Spleen (tissue), 11 donors: ENCODE data around the gene FLOT1. TPM values are rescaled to one million over a fixed set of nuclear protein-coding genes. Genes with fewer than 3 reads are reported as not detected.
"Not testable (repeated sequence)": the region's sequence is repeated elsewhere in the genome, so short reads cannot be mapped to it uniquely, and the experiment has no call there.

ENCODE experiments used
- DNase-seq: peaks from one replicate; pipeline ENCODE4 v3.0.0-alpha.2; 2020
- H3K27ac ChIP-seq, 8 donors: fragments of 200-600 bp; sonication (generic) in 7 of 8; 1 replicate in 4 of 8; 2 replicates in 4 of 8; pipeline versions ENCODE4 v1.5.0 to v1.8.0; 2016 to 2021; ENCODE audit warnings: inconsistent platforms in 4 of 8, mild to moderate bottlenecking in 4 of 8, moderate library complexity in 1 of 8
- H3K27me3 ChIP-seq, 7 donors: fragments of 200-600 bp; sonication (generic) in 6 of 7; replicated peaks in 1 of 7; 1 replicate in 4 of 7; 2 replicates in 3 of 7; pipeline versions ENCODE4 v1.5.0 to v1.8.0; 2016 to 2021; ENCODE audit warnings: inconsistent platforms in 3 of 7, mild to moderate bottlenecking in 1 of 7
- H3K36me3 ChIP-seq, 6 donors: fragments of 200-600 bp; sonication (generic) in 5 of 6; 1 replicate in 4 of 6; 2 replicates in 2 of 6; pipeline versions ENCODE4 v1.5.0 to v1.8.0; 2016 to 2021; ENCODE audit warnings: inconsistent platforms in 2 of 6
- H3K4me1 ChIP-seq, 6 donors: fragments of 200-600 bp; sonication (generic) in 5 of 6; 1 replicate in 3 of 6; 2 replicates in 3 of 6; pipeline versions ENCODE4 v1.5.0 to v1.8.0; 2016 to 2021; ENCODE audit warnings: inconsistent platforms in 3 of 6
- H3K4me3 ChIP-seq, 8 donors: fragments of 200-600 bp; sonication (generic) in 7 of 8; 1 replicate in 4 of 8; 2 replicates in 4 of 8; pipeline versions ENCODE4 v1.5.0 to v1.8.0; 2016 to 2021; ENCODE audit warnings: inconsistent platforms in 4 of 8, mild to moderate bottlenecking in 4 of 8, moderate library complexity in 2 of 8
- H3K9me3 ChIP-seq, 8 donors: fragments of 200-600 bp; sonication (generic) in 7 of 8; 1 replicate in 4 of 8; 2 replicates in 4 of 8; pipeline versions ENCODE4 v1.5.0 to v1.8.0; 2016 to 2021; ENCODE audit warnings: inconsistent platforms in 4 of 8
- CTCF ChIP-seq, 11 experiments: fragments of 200-600 bp in 7 of 11; fragments of 450-650 bp in 4 of 11; sonication (generic) in 4 of 11; IDR thresholded peaks in 8 of 11; conservative IDR thresholded peaks in 3 of 11; 1 replicate in 7 of 11; 2 replicates in 4 of 11; pipeline versions ENCODE4 v1.4.0 to v1.8.0; 2016 to 2021; ENCODE audit warnings: antibody characterized with exemption in 11 of 11, inconsistent platforms in 4 of 11, mild to moderate bottlenecking in 1 of 11
- POLR2A ChIP-seq, 3 donors: fragments of 450-650 bp; IDR thresholded peaks; one replicate each; pipeline ENCODE4 v1.5.1; 2017; ENCODE audit warnings: antibody characterized with exemption in 3 of 3, mild to moderate bottlenecking in 1 of 3
- POLR2AphosphoS5 ChIP-seq, 3 donors: sonication (generic); formaldehyde crosslinking; IDR thresholded peaks; one replicate each; pipeline ENCODE4 v1.5.1; 2017; ENCODE audit warnings: antibody characterized with exemption in 3 of 3
- WGBS, 5 donors: extraction: QIAGEN DNeasy Blood & Tissue Kit in 3 of 5; methylation state at CpG; one replicate each; pipeline versions ENCODE4 v1.1.5 to v1.1.7; 2013 to 2018; 5-methylcytosine and 5-hydroxymethylcytosine counted together
- intact Hi-C: fragments of 100-400 bp; cut with DNase I; formaldehyde crosslinking; loops from one replicate; pipeline ENCODE4 v1.15.0; 2023; ENCODE audit warnings: low total_unique reads
- polyA plus RNA-seq, 3 donors: library from polyadenylated mRNA; stranded (reverse); fragments of 200-250 nt; gene quantifications; one replicate each; pipeline ENCODE4 v1.2.1, GENCODE V29; 2013
- total RNA-seq, 7 donors: library from RNA; depleted of rRNA in 3 of 7; stranded (reverse); fragments of >200 nt in 3 of 7; fragmentation: NEBNext Ultra II Directional in 4 of 7; extraction: Animal tissue kit (Norgen Biotek cat#: 25700) in 4 of 7; gene quantifications; one replicate each; pipeline versions ENCODE4 v1.1.0 to v1.2.1, GENCODE V29; 2016 to 2021
- donor health status: healthy with polysubstance abuse.
- donor health status: DM: no; HTN: no; CAD: no; lungs with moderate emphysema.
- donor health status: DM: no; HTN: no; CAD: no.
- donor health status: Bipolar disorder and iron deficiency.
- donor health status: healthy.
- donor health status: DM: no; HTN: no; CAD: no.
- donor health status: DM: yes; HTN: yes; CAD: no.

Gene FLOT1
- total and polyA plus RNA-seq, 10 donors: 116 to 205 (median 165) TPM

- Histone ChIP-seq H3K27me3 (peaks cover 0 to 6% (median 0%) of the 10 kb centered on the region in 7 donors), H3K36me3 (no peaks in the 10 kb centered on the region), H3K9me3 (no peaks in the 10 kb centered on the region), H3K4me1 (peaks cover 12 to 53% (median 28%) of the 10 kb centered on the region in 6 donors), H3K4me3 (no peak overlapping the region), H3K27ac (no peak overlapping the region)
- TF ChIP-seq POLR2A (IDR thresholded peaks at IDR 0.05) (no peak), CTCF (IDR thresholded peaks at IDR 0.05 in 8 of 11, conservative IDR thresholded peaks at IDR 0.05 in 3 of 11) (no peak), POLR2AphosphoS5 (IDR thresholded peaks at IDR 0.05) (no peak)
- 93 to 100% (median 100%) methylated on average over 1 of the region's 1 CpG for WGBS, 5 donors
- no peak for DNase-seq
- intact Hi-C loops: no loop called here
Observed at GRCh38 chr6:30767944-30768301, 25.4 kb upstream of the FLOT1 start.

- no peak for DNase-seq
- Histone ChIP-seq H3K27ac (no peak overlapping the region), H3K4me3 (no peak overlapping the region), H3K27me3 (peaks cover 0 to 6% (median 0%) of the 10 kb centered on the region in 7 donors), H3K9me3 (no peaks in the 10 kb centered on the region), H3K4me1 (peaks cover 12 to 53% (median 28%) of the 10 kb centered on the region in 6 donors), H3K36me3 (no peaks in the 10 kb centered on the region)
- intact Hi-C loops: no loop called here
- WGBS, 5 donors: 63 to 90% (median 80%) methylated on average over 9 of the region's 9 CpGs
- TF ChIP-seq POLR2AphosphoS5 (IDR thresholded peaks at IDR 0.05) (no peak), CTCF (IDR thresholded peaks at IDR 0.05 in 8 of 11, conservative IDR thresholded peaks at IDR 0.05 in 3 of 11) (no peak), POLR2A (IDR thresholded peaks at IDR 0.05) (no peak)
Observed at GRCh38 chr6:30767158-30767943, 24.9 kb upstream of the FLOT1 start.

- Histone ChIP-seq H3K9me3 (no peaks in the 10 kb centered on the region), H3K27ac (no peak overlapping the region), H3K4me1 (peaks cover 12 to 53% (median 28%) of the 10 kb centered on the region in 6 donors), H3K36me3 (no peaks in the 10 kb centered on the region), H3K4me3 (no peak overlapping the region), H3K27me3 (peaks cover 0 to 6% (median 0%) of the 10 kb centered on the region in 7 donors)
- WGBS, 5 donors: 83 to 90% (median 87%) methylated on average over 6 of the region's 6 CpGs
- no peak for DNase-seq
- TF ChIP-seq POLR2AphosphoS5 (IDR thresholded peaks at IDR 0.05) (no peak), CTCF (IDR thresholded peaks at IDR 0.05 in 8 of 11, conservative IDR thresholded peaks at IDR 0.05 in 3 of 11) (no peak), POLR2A (IDR thresholded peaks at IDR 0.05) (no peak)
- intact Hi-C loops: no loop called here
Observed at GRCh38 chr6:30766461-30767157, 24.1 kb upstream of the FLOT1 start.

GRCh38 chr6:30765495-30765894 lies 23.0 kb upstream of the FLOT1 start:
- H3K27ac ChIP-seq, H3K36me3 ChIP-seq, intact Hi-C loops, H3K9me3 ChIP-seq, H3K4me3 ChIP-seq, DNase-seq, H3K27me3 ChIP-seq: not testable (repeated sequence)
- 64 to 72% (median 65%) methylated on average over 1 of the region's 1 CpG for WGBS, 5 donors
- peaks cover 12 to 59% (median 31%) of the 10 kb centered on the region in 6 donors for H3K4me1 ChIP-seq

GRCh38 chr6:30764490-30765043 lies 22.1 kb upstream of the FLOT1 start:
- intact Hi-C loops, DNase-seq, H3K27me3 ChIP-seq, H3K9me3 ChIP-seq, H3K4me3 ChIP-seq, H3K36me3 ChIP-seq, H3K27ac ChIP-seq: not testable (repeated sequence)
- H3K4me1 ChIP-seq: peaks cover 11 to 59% (median 28%) of the 10 kb centered on the region in 6 donors
- 67 to 78% (median 73%) methylated on average over 13 of the region's 13 CpGs for WGBS, 5 donors
